ENCODE results near the gene CASP8. TPM values are rescaled to one million over a fixed set of nuclear protein-coding genes. Genes with fewer than 3 reads are reported as not detected.

Gene CASP8
- total and polyA plus RNA-seq, 2 of the 8 experiments (the other 6 are each of a cell fraction or from before 2014, with no cell fraction given): 2.3 to 3.6 TPM

DNA sequence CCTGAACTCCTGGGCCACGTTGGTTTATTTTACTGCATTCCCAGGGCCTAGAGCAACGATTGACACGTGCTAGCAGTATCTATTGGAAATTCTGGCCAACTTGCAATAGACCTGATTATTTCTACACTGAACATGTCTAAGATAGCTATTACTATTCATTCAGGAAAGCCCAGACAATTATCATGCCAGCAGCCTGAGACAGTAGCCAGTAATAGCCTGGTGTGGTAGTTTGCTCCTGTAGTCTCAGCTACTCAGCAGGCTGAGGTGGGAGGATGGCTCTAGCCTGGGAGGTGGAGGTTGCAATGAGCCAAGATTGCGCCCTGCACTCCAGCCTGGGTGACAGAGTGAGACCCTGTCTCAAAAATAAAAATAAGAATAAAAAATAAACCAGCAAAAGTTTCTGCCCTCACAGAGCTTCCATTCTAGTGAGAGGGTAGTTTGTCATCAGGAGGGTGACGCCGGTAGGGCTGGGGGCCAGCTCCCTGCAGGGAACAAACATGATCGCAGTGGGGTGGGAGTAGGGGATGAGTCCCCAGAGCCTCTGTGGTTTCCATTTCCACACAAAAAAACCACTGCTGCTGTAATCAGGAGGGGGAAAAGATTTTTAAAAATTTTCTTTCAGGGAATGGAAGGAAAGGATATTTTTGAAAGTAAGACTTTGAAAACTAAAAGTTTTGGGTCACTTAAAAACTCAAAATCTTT is 4.3 kb downstream of the CASP8 start:
- H4K5ac ChIP-seq (ENCODE audit: insufficient read length, low read depth, low read length): no peak overlapping the region
- H2AFZ ChIP-seq (ENCODE audit: low read length): no peak overlapping the region
- ChIA-PET CTCF (ENCODE audit: partially characterized antibody) (interaction anchor here (0.6 to 1.8 kb wide), 7 partner anchors 9 to 99 kb away, joined by 3 to 12 read pairs (median 4); no protein-coding TSS in a partner anchor), POLR2A (ENCODE audit: partially characterized antibody) (no interaction called here)
- no peaks in the 10 kb centered on the region for H3K79me1 ChIP-seq (ENCODE audit: low read depth, low read length)
- no peak overlapping the region for H3K4me2 ChIP-seq (ENCODE audit: insufficient read depth in 1 of 2, low read depth in 2 of 2, low read length in 2 of 2)
- H3K27ac ChIP-seq (ENCODE audit: low read depth, low read length): no peak overlapping the region
- no peak overlapping the region for H2BK20ac ChIP-seq (ENCODE audit: low read length)
- H3K4ac ChIP-seq (replicated peaks; ENCODE audit: insufficient read length, low read depth, low read length): no peak overlapping the region
- no peak overlapping the region for H2BK120ac ChIP-seq (replicated peaks; ENCODE audit: low read depth, low read length)
- no peak overlapping the region for H2BK12ac ChIP-seq (ENCODE audit: low read depth, low read length)
- H4K8ac ChIP-seq (ENCODE audit: extremely low read depth, insufficient read depth, low read length): no peak overlapping the region; the same call in 1 of the 2 replicates
- H2BK15ac ChIP-seq (ENCODE audit: low read length): no peak overlapping the region
- H3K23ac ChIP-seq (ENCODE audit: insufficient read length): no peak overlapping the region
- H4K20me1 ChIP-seq (replicated peaks in 1 of 2; ENCODE audit: control insufficient read depth in 1 of 2, insufficient read depth in 2 of 2, low read length in 2 of 2): no peaks in the 10 kb centered on the region
- no peaks in the 10 kb centered on the region for H3K36me3 ChIP-seq (ENCODE audit: control insufficient read depth in 2 of 4, insufficient read depth in 4 of 4, low read length in 3 of 4)
- FAIRE-seq (no peak), DNase-seq (ENCODE audit: low read depth in 1 of 2, low spot score in 2 of 2) (no peak)
- no peak for TF ChIP-seq ASH2L (IDR thresholded peaks at IDR 0.05; ENCODE audit: low read length)
- no peak for TF ChIP-seq EGR1 (IDR thresholded peaks at IDR 0.05; ENCODE audit: borderline replicate concordance, low read depth, low read length)
- no peak for TF ChIP-seq RAD21 (IDR thresholded peaks at IDR 0.05 in 1 of 2, conservative IDR thresholded peaks at IDR 0.05 in 1 of 2; ENCODE audit: low read depth in 2 of 2, low read length in 2 of 2)
- no peak for TF ChIP-seq EP300 (IDR thresholded peaks at IDR 0.05; ENCODE audit: borderline replicate concordance in 1 of 2, low read depth in 2 of 2, low read length in 2 of 2)
- TF ChIP-seq ZNF274 (IDR thresholded peaks at IDR 0.05; ENCODE audit: borderline replicate concordance, extremely low read depth, low read length): no peak
- no peak for TF ChIP-seq NRF1 (IDR thresholded peaks at IDR 0.05; ENCODE audit: low read depth, low read length)
- no peak for TF ChIP-seq TCF12 (IDR thresholded peaks at IDR 0.05; ENCODE audit: low read depth, low read length)
- TF ChIP-seq SP1 (IDR thresholded peaks at IDR 0.05; ENCODE audit: low read depth, low read length): no peak
- TF ChIP-seq NANOG (IDR thresholded peaks at IDR 0.05; ENCODE audit: insufficient read depth, low read depth, low read length, poor library complexity, severe bottlenecking): no peak
- no peak for TF ChIP-seq KDM4A (IDR thresholded peaks at IDR 0.05; ENCODE audit: low read depth, low read length, severe bottlenecking)
- no peak overlapping the region for H2BK5ac ChIP-seq (ENCODE audit: low read depth, low read length)
- no peak overlapping the region for H3K56ac ChIP-seq (replicated peaks; ENCODE audit: insufficient read length, low read depth, low read length)
- no peak overlapping the region for H2AK5ac ChIP-seq (ENCODE audit: low read depth, low read length)
- no peak overlapping the region for H3K18ac ChIP-seq (ENCODE audit: extremely low read depth, low read length)
- H3K9ac ChIP-seq (replicated peaks in 1 of 4; ENCODE audit: extremely low read depth in 1 of 4, low read depth in 3 of 4, low read length in 3 of 4): no peak overlapping the region
- H3K4me1 ChIP-seq (replicated peaks in 1 of 4; ENCODE audit: control insufficient read depth in 3 of 4, insufficient read depth in 4 of 4, low read length in 3 of 4): peaks cover 0 to 2% (median 0%) of the 10 kb centered on the region in 4 experiments; a peak in 2 of 7 replicates
- no peak overlapping the region for H4K91ac ChIP-seq (replicated peaks; ENCODE audit: insufficient read length, low read length)
- H3K27me3 ChIP-seq (replicated peaks in 1 of 4; ENCODE audit: control insufficient read depth in 3 of 4, extremely low read depth in 1 of 4, insufficient read depth in 3 of 4, low read length in 3 of 4): no peaks in the 10 kb centered on the region
- H3K14ac ChIP-seq (ENCODE audit: insufficient read length): no peak overlapping the region
- H3K9me3 ChIP-seq (ENCODE audit: insufficient read depth in 2 of 2, low read depth in 1 of 2, low read length in 1 of 2): no peaks in the 10 kb centered on the region
- no peak overlapping the region for H3K4me3 ChIP-seq (ENCODE audit: extremely low read depth in 1 of 4, insufficient read depth in 2 of 4, low read depth in 3 of 4, low read length in 4 of 4)
- no peaks in the 10 kb centered on the region for H3K23me2 ChIP-seq (ENCODE audit: low read depth, low read length)
- WGBS, 2 experiments (ENCODE audit: extremely low coverage in 1 of 2, insufficient coverage in 1 of 2, insufficient read length in 1 of 2, insufficient replicate concordance in 2 of 2, low coverage in 1 of 2, low lambda C conversion rate in 2 of 2, missing lambda C conversion rate in 1 of 2): 87% methylated on average over 7 of the region's 7 CpGs; no CpG with 5 or more reads in 1 of the 2 experiments
- H3K79me2 ChIP-seq (ENCODE audit: control insufficient read depth in 1 of 2, insufficient read depth in 2 of 2, low read length in 2 of 2): no peaks in the 10 kb centered on the region
